ENCODE results near the gene SLC12A4.
"Not testable (repeated sequence)": the region's sequence is repeated elsewhere in the genome, so short reads cannot be mapped to it uniquely, and the experiment has no call there.

SLC12A4 gene

DNA sequence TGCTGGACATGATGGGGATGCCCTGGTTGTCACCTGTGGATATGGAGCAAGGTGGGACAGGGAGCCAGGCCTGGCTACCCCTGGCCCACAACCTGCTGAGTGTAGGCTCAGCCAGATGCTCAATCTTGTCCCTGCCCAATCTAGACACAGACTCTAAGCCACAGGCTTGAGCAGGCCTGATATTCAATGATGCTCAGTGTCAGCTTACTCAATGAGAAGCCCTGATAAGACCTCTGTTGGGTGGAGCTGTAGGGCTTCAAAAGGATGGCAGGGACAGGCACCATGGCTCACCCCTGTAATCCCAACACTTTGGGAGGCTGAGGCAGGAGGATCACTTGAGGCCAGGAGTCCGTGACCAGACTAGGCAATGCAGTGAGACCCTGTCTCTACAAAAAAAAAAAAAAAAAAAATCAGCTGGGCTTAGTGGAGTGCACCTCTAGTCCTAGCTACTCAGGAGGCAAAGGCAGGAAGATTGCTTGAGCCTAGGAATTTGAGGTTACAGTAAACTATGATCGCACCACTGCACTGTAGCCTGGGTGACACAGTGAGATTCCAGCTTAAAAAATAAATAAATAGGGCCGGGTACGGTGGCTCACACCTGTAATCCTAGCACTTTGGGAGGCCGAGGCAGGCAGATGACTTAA, 27.9 kb downstream of the SLC12A4 start:
- no peak for DNase-seq

DNA sequence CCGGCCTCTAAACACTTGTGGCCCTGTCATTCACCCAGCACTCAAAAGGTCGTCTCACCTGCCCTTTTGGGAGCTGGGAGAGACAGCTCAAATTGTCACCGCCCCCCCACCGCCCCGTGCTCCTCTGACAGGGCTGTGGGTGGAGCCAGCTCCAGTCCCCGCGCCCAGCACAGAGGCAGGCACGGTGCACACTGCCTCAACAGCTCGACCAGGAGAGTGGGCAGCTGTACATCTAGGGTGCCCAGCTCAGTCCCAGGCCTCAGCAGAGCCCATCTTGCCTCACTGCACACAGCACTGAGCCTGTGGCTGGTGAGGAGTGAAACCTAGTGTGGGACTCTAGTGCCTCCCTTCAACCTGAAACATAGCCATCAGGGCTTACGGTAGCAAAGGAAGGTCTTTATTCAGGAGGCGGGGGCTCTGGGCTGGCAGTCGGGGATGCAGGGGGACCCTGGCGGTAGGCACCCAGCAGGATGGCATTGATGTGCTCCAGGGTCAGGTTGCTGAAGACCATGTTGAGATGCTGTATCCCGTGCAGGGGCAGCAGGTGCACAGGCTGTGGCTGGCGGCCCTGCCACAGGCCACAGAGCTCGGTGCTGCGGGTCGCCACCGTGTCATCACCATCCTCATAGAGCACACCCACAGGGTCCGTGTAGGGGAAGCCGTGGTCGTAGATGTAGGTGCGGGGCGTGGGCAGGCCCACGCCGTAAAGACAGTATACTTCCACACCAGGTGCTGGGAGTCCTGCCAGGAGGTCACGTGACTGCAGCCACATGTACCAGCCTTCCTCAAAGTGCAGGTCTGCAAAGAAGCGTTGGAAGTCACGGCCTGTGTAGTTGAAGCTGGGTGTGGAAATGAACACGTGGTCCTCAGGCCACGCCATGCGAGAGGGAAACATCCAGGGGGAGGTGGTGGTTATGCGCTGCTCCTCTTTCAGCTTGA, 28.7 kb downstream of the SLC12A4 start:
- DNase-seq, result no peak

DNA sequence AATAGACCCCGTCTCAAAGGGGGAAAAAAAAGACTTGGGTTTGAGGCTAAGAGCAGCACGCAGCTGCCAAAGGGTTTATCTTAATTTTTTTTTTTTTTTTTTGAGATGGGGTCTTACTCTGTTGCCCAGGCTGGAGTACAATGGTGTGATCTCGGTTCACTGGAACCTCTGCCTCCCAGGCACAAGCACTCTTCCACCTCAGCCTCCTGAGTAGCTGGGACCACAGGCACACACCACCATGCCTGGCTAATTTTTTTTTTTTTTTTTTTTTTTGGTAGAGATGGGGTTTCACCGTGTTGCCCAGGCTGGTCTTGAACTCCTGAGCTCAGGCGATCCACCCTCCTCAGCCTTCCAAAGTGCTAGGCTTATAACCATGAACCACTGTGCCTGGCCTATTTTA, 30.7 kb downstream of the SLC12A4 start:
- DNase-seq, result not testable (repeated sequence)

DNA sequence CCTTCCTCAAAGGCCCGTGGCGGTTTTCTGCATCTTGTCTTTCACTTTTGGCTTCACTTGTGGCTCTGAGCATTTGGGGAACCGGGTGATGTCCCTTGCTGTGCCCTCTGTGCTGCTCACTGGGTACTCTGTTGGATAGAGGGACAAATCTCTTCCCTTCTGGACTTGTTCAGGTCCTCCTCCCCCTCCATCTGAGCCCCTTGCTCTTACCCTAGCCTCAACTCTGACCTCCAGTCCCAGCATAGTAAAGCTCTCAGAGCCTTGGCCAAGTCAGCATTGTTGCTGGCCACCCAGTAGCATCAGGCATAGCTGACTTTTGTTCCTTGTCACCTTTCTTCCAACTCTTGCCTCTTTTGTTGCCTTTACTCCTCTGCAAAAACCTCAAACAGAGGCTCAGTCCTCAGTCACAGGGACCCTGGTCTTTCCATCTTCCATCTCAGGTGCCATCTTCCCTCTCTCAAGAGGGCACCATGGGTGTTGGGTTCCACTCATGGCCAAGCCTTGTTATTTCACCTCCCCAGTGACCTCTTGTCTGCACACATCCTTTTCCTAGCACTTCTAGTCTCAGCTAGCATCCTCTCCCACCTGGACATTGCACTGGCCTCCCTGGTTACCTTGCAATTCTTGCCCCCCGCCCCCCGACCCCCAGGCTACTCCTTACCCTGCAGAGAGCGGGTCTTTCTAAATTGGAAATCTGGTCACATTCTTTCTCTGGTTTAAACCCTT, 31.4 kb downstream of the SLC12A4 start:
- DNase-seq, result peak; percentile 64

DNA sequence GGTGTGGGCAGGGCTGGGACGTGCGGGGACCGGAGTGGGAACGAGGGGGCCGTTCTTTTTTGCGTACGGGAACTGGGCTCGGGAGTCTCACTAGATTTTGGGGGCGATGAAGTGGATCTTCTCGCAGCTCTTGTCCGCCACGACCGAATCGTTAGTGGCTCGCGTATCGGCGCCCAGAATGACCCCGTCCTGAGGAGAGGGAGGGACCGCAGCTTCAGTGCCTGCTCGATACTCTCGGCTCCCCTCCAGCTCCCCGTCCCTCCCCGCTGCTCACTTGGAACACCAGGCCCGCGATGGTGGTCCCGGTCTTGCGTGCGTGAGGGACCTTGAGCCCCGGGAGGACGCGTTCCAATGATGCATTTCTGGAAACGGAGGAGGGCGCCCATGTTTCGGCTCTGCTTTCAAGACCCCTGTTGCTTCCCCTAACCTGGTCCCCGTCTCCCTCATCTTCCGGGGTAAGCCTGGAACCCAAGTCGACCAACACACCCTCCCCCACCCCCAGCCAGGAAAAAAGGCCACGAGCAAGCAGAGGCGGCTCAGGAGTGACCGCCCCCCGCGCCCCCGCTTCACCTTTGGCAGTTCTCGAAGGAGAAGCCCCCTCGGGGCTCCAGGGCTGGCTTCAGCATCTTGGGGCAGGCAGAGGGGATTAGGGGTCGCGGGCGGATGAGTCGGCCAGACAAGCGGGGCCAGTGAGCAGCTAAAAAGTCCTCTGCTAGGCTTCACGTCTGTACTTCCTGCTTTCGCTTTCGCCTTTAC, 32.1 kb downstream of the SLC12A4 start, which contains the start of gene PSMB10:
TSS of gene PSMB10 (minus strand) at position 727 of the 756 bp plus-strand sequence. CDS start at position 626, 101 bp downstream.
- DNase-seq, result no peak

DNA sequence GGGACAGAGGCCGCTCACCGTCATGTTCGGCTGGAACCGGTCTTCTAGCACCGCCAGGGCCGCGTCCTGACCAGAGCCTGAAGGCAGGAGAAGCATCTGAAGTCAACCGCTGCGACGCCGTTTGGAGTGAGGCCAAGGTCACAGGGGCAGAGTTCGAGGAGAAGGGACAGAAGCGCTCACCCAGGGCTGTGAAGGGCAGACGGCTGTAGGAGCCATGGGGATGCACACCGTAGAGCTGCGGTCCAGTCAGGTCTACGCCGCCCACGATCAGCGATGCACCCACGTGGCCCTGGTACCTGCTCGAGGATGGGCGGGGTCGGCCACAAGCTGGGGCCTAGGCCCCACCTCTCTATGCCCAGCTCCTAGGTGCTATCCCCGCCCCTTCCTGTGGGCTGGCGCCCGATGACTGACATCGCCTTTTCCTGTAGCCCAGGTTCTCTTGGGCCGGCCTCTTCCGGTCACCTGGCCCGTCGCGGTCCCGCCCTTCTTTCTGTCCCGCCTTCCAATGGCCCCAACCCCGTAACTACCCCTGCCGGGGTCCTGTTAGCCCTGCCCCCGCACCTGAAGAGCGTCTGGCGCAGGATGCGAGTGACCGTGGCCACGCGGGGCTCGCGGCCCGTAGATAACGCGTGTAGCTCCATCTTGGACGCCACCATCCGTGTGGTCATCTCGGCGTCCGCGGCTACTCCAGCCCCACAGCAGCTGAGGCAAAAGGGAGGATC, 32.9 kb downstream of the SLC12A4 start:
- peak; percentile 64 for DNase-seq

DNA sequence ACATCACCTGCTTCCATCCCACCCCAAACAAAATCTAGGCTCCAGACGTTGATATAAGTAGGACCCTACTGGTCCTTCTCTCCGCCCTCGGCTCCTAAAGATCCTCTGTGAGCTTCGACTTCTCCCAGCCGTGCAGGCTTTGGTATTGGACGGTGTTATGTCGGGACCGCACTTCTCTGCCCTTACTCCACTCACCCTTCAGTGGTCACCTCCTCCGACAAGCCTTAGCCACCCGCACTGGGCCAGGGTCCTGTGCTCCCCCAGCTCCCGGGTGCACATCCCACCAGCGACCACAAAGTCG, 33.4 kb downstream of the SLC12A4 start:
- no peak for DNase-seq

DNA sequence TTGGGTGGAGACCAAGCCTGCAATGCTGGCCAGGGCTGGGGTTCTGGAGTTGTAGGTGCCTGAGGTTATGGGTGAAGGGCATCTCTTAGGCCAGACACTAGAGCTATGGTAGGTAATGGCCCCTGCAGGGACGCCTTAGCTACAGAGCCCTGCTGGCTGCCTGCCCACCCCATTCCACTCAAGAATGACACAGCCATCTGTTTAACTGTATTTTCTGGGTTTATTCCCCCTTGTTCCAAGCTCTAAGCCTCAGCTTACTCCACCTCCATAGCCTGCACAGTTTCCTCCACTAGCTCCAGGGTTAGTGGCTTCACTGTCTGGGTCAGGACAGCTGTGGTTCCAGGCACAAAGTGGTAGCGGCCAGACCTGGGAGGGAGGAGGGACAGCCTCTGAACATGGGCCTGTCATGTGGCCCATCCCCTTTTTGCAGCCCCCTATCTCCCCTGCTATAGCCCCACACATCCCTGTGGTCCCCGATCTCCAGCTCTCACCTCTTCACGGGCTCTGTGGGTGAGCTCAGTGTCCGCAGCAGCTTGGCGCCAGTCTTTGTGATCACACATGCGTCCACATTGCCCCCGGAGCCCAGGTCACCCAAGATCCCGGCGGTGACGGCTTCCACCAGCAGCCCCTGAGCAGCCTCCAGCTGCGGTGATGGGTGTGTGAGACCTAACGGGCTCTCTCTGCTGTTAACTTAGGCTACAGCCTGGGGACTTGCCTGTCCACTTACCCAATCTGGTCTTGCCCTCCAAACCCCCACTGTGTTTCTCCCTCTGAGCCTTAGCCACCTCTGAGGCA, 33.9 kb downstream of the SLC12A4 start:
- no peak for DNase-seq

DNA sequence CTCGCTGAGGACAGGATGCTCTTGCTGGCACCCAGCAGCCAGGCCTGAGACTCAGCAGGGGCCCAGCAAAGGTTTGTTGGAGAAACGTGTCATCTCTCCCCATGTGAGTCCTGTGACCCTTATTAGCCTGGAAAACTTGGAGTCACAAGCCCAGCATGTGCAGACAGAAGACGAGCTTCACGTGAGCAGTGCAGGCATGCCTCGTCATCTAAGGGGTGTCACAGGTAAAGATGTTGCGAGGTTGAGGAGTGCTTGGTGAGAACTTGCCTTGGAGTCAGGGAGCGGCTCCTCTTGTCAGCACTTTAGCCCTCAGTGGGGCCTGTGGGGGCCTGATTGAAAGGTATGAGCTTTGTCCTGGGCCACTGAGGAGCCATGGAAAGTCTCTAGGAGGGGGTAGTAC, 34.6 kb downstream of the SLC12A4 start:
- DNase-seq, result no peak

DNA sequence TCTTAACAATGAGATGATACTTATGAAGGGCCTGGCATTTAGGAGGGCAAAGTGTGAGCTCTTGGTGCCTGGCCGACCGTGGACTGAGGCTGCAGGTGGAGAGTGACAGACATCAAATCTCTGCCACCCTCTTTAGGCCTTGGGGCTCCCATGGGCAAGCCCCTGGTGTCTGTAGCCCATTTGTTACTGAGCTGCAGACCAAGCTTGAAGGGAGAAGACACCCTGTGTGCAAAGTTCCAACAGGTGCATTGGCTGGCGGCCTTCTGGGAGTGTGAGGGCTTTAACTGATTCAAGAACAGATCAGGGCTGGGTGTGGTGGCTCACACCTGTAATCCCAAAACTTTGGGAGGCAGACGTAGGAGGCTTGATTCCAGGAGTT, 36.0 kb downstream of the SLC12A4 start:
- no peak for DNase-seq

DNA sequence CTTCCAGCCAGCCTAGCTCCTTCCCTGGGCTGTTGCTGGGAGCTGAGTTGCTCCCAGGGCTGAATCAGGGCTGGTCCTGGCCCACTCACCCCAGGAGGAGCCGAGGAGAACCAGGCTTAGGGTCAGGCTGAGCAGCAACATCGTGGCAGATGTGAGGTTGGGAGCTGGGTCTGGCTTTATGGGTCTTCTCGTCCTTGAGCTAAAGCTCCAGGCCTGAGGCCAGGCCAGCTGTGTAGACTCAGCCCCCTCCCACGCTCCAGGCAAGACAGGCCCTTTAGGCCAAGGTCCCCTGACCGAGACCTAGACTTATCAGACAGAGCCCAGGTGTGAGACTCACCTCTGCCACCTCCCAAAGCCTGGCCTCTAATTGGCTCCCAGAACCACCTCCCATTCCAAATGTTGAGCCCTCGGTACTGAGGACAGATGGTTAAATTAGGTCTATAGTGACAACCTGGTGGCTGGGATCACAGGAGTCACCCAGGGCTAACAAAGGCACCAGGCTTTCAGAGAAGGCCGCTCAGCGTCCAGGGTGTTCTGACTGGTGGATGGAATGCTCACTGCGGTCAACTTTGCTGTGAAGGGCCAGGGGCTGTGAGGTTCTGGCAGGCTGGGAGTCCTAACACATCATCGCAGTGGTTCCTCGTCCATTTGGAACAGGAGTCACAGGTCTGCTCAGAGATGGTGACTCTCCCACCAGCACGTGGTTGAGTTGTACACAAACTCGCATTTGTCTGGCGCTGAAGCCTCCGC, 36.5 kb downstream of the SLC12A4 start, which contains the start of gene CTRL:
TSS of gene CTRL (minus strand) at position 151 of the 750 bp plus-strand sequence. CDS start at position 141, 10 bp downstream.
- no peak for DNase-seq

DNA sequence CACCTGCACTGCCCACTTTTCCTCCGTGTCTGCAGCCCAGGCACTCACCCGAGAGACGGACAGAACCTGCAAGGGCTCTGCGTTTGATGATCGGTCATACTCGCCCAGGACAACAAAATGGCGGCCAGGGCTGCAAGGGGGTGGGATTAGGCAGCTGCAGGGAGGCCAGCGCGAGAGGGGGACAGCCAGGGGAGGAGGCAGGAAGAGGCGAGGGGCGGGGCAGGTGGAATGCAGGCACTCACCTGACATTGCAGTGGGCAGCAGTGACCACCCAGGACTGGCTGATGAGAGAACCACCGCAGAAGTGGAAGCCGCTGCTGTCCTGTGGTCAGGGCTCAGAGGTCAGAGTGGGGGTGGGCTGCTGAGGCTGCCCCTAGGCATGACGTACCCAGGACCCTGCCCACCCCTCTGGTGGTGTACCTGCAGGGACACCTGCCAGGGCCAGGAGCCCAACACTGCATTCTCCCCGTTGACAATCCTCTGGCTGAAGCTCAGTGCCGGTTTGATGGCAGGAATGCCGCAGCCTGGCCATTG, 37.7 kb downstream of the SLC12A4 start:
- DNase-seq, result no peak

DNA sequence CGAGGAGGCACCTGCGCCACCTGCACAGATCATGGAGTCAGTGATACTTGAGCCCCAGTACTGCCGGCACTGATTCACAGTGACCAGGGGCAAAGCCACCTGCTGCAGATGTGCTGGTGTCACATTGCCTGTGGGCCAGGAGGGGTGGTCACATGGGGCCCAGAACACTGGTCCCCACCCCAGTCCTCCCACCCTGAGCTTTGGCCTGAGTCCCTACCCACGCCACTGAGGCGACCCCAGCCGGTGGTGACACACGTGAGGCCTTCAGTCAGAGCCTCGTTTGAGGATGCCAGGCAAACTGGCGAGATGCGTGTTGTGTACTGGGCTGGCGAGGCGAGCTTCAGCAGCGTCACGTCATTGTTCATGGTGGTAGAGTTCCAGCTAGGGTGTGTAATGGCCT, 38.2 kb downstream of the SLC12A4 start:
- DNase-seq, result no peak

DNA sequence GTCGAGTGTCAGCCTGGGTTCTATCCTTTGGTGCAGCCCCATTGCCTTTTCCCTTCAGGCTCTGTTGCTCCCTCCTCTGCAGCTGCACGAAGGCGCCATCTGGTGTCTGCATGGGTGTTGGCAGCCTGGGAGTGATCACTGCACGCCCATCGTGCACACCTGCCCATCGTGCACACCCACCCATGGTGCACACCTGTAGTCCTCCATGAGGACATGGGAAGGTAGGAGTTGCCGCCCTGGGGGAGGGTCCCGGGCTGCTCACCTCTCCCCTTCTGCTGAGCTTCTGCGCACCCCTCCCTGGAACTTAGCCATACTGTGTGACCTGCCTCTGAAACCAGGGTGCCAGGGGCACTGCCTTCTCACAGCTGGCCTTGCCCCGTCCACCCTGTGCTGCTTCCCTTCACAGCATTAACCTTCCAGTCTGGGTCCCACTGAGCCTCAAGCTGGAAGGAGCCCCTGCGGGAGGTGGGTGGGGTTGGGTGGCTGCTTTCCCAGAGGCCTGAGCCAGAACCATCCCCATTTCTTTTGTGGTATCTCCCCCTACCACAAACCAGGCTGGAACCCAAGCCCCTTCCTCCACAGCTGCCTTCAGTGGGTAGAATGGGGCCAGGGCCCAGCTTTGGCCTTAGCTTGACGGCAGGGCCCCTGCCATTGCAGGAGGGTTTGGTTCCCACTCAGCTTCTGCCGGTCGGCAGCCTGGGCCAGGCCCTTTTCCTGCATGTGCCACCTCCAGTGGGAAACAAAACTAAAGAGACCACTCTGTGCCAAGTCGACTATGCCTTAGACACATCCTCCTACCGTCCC, 39.7 kb downstream of the SLC12A4 start:
- DNase-seq, result peak; percentile 2

DNA sequence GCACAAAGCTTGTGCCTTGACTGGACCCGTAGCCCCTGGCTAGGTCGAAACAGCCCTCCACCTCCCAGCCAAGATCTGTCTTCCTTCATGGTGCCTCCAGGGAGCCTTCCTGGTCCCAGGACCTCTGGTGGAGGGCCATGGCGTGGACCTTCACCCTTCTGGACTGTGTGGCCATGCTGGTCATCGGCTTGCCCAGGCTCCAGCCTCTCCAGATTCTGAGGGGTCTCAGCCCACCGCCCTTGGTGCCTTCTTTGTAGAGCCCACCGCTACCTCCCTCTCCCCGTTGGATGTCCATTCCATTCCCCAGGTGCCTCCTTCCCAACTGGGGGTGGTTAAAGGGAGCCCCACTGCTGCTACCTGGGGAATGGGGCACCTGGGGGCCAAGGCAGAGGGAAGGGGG, 40.3 kb downstream of the SLC12A4 start:
- DNase-seq, result no peak

DNA sequence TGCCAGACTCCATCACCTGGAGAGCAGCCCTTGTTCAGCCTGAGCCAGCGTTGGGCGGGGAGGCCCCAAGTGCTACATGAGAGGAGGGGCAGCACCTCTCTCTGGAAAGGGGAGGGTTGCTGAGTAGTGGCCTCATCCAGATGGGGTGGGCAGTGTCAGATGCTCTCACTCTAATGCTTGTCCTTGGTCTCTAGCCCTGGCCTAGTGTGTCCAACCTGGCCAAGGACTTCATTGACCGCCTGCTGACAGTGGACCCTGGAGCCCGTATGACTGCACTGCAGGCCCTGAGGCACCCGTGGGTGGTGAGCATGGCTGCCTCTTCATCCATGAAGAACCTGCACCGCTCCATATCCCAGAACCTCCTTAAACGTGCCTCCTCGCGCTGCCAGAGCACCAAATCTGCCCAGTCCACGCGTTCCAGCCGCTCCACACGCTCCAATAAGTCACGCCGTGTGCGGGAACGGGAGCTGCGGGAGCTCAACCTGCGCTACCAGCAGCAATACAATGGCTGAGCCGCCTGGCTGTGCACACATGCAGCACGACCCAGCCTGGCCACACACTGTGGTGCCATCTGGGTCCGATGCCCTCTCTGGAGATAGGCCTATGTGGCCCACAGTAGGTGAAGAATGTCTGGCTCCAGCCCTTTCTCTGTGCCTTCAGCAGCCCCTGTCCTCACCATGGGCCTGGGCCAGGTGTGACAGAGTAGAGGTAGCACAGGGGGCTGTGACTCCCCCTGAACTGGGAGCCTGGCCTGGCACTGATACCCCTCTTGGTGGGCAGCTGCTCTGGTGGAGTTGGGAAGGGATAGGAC, 41.1 kb downstream of the SLC12A4 start:
- no peak for DNase-seq

DNA sequence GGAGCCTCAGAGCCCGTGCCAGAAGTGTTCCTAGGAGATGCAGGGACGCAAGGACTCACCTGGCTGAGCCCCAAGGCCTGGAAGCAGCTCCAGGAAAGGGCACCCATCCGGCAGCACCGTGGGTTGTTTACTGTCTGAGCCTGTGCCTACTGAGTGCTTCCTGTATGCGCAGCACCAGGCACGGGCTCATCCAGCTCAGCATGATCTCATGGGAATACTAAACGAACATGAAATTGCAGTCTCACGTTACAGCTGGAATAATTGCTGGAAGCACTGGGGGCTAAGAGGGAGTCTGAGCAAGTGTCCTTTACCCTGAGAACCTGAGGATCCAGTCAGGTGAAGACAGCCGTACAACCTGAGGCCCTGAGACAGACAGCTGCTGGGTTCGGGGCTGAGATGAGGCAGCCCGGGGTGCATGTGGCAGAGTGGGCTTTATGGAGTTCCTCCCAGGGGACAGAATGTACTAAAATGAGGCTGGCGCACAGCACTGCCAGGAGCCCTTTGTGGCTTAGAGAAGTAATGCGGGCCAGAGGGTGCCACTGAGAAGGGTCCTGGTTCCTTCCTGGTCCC, 42.2 kb downstream of the SLC12A4 start:
- DNase-seq, result no peak
